ENCODE measurements around the gene PHF21A.

GRCh38 chr11:45906096-45906682 is 215.1 kb downstream of the PHF21A start:
- TF ChIP-seq EZH2 (IDR thresholded peaks at IDR 0.05): no peak
- TF ChIP-seq POLR2AphosphoS5 (IDR thresholded peaks at IDR 0.05; ENCODE audit: borderline replicate concordance, low read depth, low read length): no peak
